A549 (cell line): Measurements from ENCODE around the gene KLF9. TPM values are rescaled to one million over a fixed set of nuclear protein-coding genes. Genes with fewer than 3 reads are reported as not detected.

Source experiments
- ATAC-seq, 2 experiments: fragments of 200-7000 bp in 1 of 2; fragments of >200 bp in 1 of 2; cut with Nextera tagmentation in 1 of 2; cut with Tn5 transposase in 1 of 2; 3 replicates each; pipeline versions ENCODE4 v1.8.0 to v1.9.1; 2018 to 2020; ENCODE audit warnings: mild to moderate bottlenecking in 1 of 2, moderate library complexity in 1 of 2
- CTCF ChIA-PET: fragments of 300-600 bp; sonication (Branson Sonifier 250); formaldehyde crosslinking; extraction: SDS; loops from one replicate; lab custom pipeline; 2021; ENCODE audit warnings: antibody characterized with exemption, inconsistent platforms; lab: Yijun Ruan, JAX
- POLR2A ChIA-PET: fragments of 350-600 bp; formaldehyde crosslinking; extraction: SDS; loops from one replicate; lab custom pipeline; 2021; ENCODE audit warnings: antibody characterized with exemption, inconsistent platforms; lab: Yijun Ruan, JAX
- DNase-seq, 2 experiments: peaks; one replicate each; pipeline versions ENCODE4 v3.0.0 to v3.0.0-alpha.2; 2011 to 2016; ENCODE audit warnings: low read depth in 1 of 2, low spot score in 1 of 2
- FAIRE-seq: peaks from 2 replicates; lab custom pipeline; 2011; peaks lifted over from hg19 to GRCh38; lab: Jason Lieb, UNC
- H3K27ac ChIP-seq, 2 experiments: fragments of >200 bp; sonication (Bioruptor Twin); formaldehyde crosslinking; 3 replicates each; pipeline ENCODE4 v1.5.1; 2016 to 2017
- H3K4me1 ChIP-seq: fragments of >200 bp; sonication (Bioruptor Twin); formaldehyde crosslinking; 3 replicates; pipeline ENCODE4 v1.6.1; 2016
- H3K4me2 ChIP-seq: fragments of >200 bp; sonication (Bioruptor Twin); formaldehyde crosslinking; 3 replicates; pipeline ENCODE4 v1.6.1; 2016
- H3K4me3 ChIP-seq: fragments of >200 bp; sonication (Bioruptor Twin); formaldehyde crosslinking; 3 replicates; pipeline ENCODE4 v1.5.1; 2016
- H3K9me3 ChIP-seq: fragments of >200 bp; sonication (Bioruptor Twin); formaldehyde crosslinking; 3 replicates; pipeline ENCODE4 v1.6.1; 2016
- ATOH8 ChIP-seq: fragments of 250-450 bp; sonication (Bioruptor Pico); IDR thresholded peaks from 2 replicates; pipeline ENCODE4 v1.5.0; 2020; ENCODE audit warnings: low read depth, mild to moderate bottlenecking, moderate library complexity
- BCL3 ChIP-seq: fragments of >200 bp; sonication (Bioruptor Twin); formaldehyde crosslinking; IDR thresholded peaks from 3 replicates; pipeline ENCODE4 v1.6.1; 2016
- BHLHE40 ChIP-seq: IDR thresholded peaks from 2 replicates; pipeline ENCODE4 v1.6.1; 2012; ENCODE audit warnings: low read depth, low read length, inconsistent platforms
- CBX2 ChIP-seq: fragments of 200-600 bp; sonication (generic); IDR thresholded peaks from 2 replicates; pipeline ENCODE4 v1.6.1; 2016; ENCODE audit warnings: low read depth, mild to moderate bottlenecking, borderline replicate concordance
- CHD4 ChIP-seq: fragments of 200-600 bp; sonication (generic); IDR thresholded peaks from 2 replicates; pipeline ENCODE4 v1.6.1; 2016; ENCODE audit warnings: antibody characterized with exemption, mild to moderate bottlenecking, borderline replicate concordance
- CTCF ChIP-seq: fragments of >200 bp; sonication (Bioruptor Twin); formaldehyde crosslinking; IDR thresholded peaks from 3 replicates; pipeline ENCODE4 v1.5.1; 2016
- E2F6 ChIP-seq: IDR thresholded peaks from 2 replicates; pipeline ENCODE4 v1.6.1; 2012; ENCODE audit warnings: low read depth, borderline replicate concordance
- EP300 ChIP-seq, 2 experiments: fragments of >200 bp; sonication (Bioruptor Twin); formaldehyde crosslinking; IDR thresholded peaks; 2 replicates in 1 of 2; 3 replicates in 1 of 2; pipeline ENCODE4 v1.6.1; 2016 to 2017
- ESRRA ChIP-seq: fragments of 150-350 bp; IDR thresholded peaks from 2 replicates; pipeline ENCODE4 v1.6.1; 2014; ENCODE audit warnings: mild to moderate bottlenecking, low read length, borderline replicate concordance
- HES2 ChIP-seq: fragments of >200 bp; sonication (Bioruptor Twin); formaldehyde crosslinking; IDR thresholded peaks from 2 replicates; pipeline ENCODE4 v1.6.1; 2016
- HOXA7 ChIP-seq: fragments of 250-450 bp; sonication (Bioruptor Pico); IDR thresholded peaks from 2 replicates; pipeline ENCODE4 v1.5.0; 2020; ENCODE audit warnings: mild to moderate bottlenecking, moderate library complexity
- HOXB13 ChIP-seq: fragments of 250-450 bp; sonication (Bioruptor Pico); IDR thresholded peaks from 2 replicates; pipeline ENCODE4 v1.5.0; 2020; ENCODE audit warnings: low read depth, mild to moderate bottlenecking, moderate library complexity
- KDM5A ChIP-seq: fragments of 200-600 bp; sonication (generic); IDR thresholded peaks from 2 replicates; pipeline ENCODE4 v1.6.1; 2016; ENCODE audit warnings: antibody characterized with exemption, mild to moderate bottlenecking
- MYC ChIP-seq: IDR thresholded peaks from 2 replicates; pipeline ENCODE4 v1.6.1; 2012; ENCODE audit warnings: mild to moderate bottlenecking, inconsistent platforms, low read length, improper control_type of control experiment, borderline replicate concordance
- NFE2L2 ChIP-seq: fragments of 150-350 bp; conservative IDR thresholded peaks from 2 replicates; pipeline ENCODE4 v1.6.1; 2014; ENCODE audit warnings: low read length
- PHF8 ChIP-seq: fragments of 200-600 bp; sonication (generic); IDR thresholded peaks from 2 replicates; pipeline ENCODE4 v1.6.1; 2016; ENCODE audit warnings: low read depth, mild to moderate bottlenecking, antibody characterized with exemption, moderate library complexity, borderline replicate concordance
- POLR2A ChIP-seq: IDR thresholded peaks from 2 replicates; pipeline ENCODE4 v1.6.1; 2012; ENCODE audit warnings: mild to moderate bottlenecking, low read length
- RAD21 ChIP-seq, 2 experiments: fragments of >200 bp in 1 of 2; sonication (Bioruptor Twin) in 1 of 2; formaldehyde crosslinking in 1 of 2; IDR thresholded peaks in 1 of 2; conservative IDR thresholded peaks in 1 of 2; 2 replicates in 1 of 2; 3 replicates in 1 of 2; pipeline ENCODE4 v1.6.1; 2012 to 2018; ENCODE audit warnings: inconsistent platforms in 1 of 2
- RARB ChIP-seq: fragments of 250-450 bp; sonication (Bioruptor Pico); IDR thresholded peaks from 2 replicates; pipeline ENCODE4 v1.8.0; 2021; ENCODE audit warnings: mild to moderate bottlenecking, moderate library complexity
- REST ChIP-seq: fragments of 200-600 bp; sonication (generic); IDR thresholded peaks from 2 replicates; pipeline ENCODE4 v1.6.1; 2016; ENCODE audit warnings: antibody characterized with exemption, mild to moderate bottlenecking, moderate library complexity
- RNF2 ChIP-seq: fragments of 200-600 bp; sonication (generic); IDR thresholded peaks from 2 replicates; pipeline ENCODE4 v1.6.1; 2016; ENCODE audit warnings: low read depth, mild to moderate bottlenecking, antibody characterized with exemption, moderate library complexity, borderline replicate concordance
- SREBF2 ChIP-seq: fragments of 450-650 bp; IDR thresholded peaks from 2 replicates; pipeline ENCODE4 v1.6.1; 2014; ENCODE audit warnings: mild to moderate bottlenecking, moderate library complexity
- TP53 ChIP-seq: fragments of 250-450 bp; sonication (Bioruptor Pico); IDR thresholded peaks from 2 replicates; pipeline ENCODE4 v1.5.0; 2021; ENCODE audit warnings: mild to moderate bottlenecking, moderate library complexity
- ZC3H11A ChIP-seq: fragments of 450-650 bp; IDR thresholded peaks from 2 replicates; pipeline ENCODE4 v1.6.1; 2014; ENCODE audit warnings: antibody characterized with exemption, mild to moderate bottlenecking
- ZFP36 ChIP-seq: fragments of 450-650 bp; IDR thresholded peaks from 2 replicates; pipeline ENCODE4 v1.6.1; 2014; ENCODE audit warnings: borderline replicate concordance; ENCODE audit not compliant: partially characterized antibody
- ZNF302 ChIP-seq: fragments of 250-450 bp; sonication (Bioruptor Pico); IDR thresholded peaks from 2 replicates; pipeline ENCODE4 v1.9.0; 2021; ENCODE audit warnings: inconsistent platforms, mild to moderate bottlenecking, moderate library complexity
- whole genome bisulfite sequencing: methylation state at CpG from one replicate; pipeline ENCODE4 v1.1.6; 2017; ENCODE audit errors: missing lambda C conversion rate; 5-methylcytosine and 5-hydroxymethylcytosine counted together
- polyA plus RNA-seq, 4 experiments: library from polyadenylated mRNA; depleted of rRNA in 3 of 4; stranded (reverse); fragments of >200 nt; fragmentation: RNase III in 1 of 4; extraction: RNeasy Plus Mini Kit Qiagen cat#74134 plus additional on column Dnase treatment in 1 of 4; gene quantifications; 2 replicates in 3 of 4; 3 replicates in 1 of 4; pipeline ENCODE4 v1.2.3, GENCODE V29; 2011 to 2017

KLF9 gene
- polyA plus RNA-seq, 2 of the 4 experiments (the other 2 are of a cell fraction), result 0.76 to 3.9 TPM

GRCh38 chr9:70400107-70400892 lies 14.2 kb downstream of the KLF9 start:
- DNase-seq, result no peak
- POLR2A ChIA-PET, result no interaction called here
- Histone ChIP-seq H3K4me3 (no peak overlapping the region), H3K4me2 (no peak overlapping the region), H3K4me1 (no peaks in the 10 kb centered on the region), H3K27ac (no peak overlapping the region), H3K9me3 (no peaks in the 10 kb centered on the region)
- CTCF ChIA-PET, result interaction anchor here (1.0 to 2.5 kb wide), 5 partner anchors 10 to 202 kb away, joined by 4 to 9 read pairs (median 4); no protein-coding TSS in a partner anchor
- FAIRE-seq, result no peak
- TF ChIP-seq SREBF2, result no peak
- no peak for TF ChIP-seq HOXA7 (CRISPR knock-in tag)
- TF ChIP-seq ZNF302 (CRISPR knock-in tag), result no peak
- TF ChIP-seq KDM5A, result no peak
- no peak for TF ChIP-seq TP53 (CRISPR knock-in tag)
- no peak for TF ChIP-seq ESRRA
- TF ChIP-seq RAD21 (conservative IDR thresholded peaks at IDR 0.05 in 1 of 2, IDR thresholded peaks at IDR 0.05 in 1 of 2), result no peak
- no peak for TF ChIP-seq POLR2A
- no peak for TF ChIP-seq MYC
- TF ChIP-seq RNF2, result no peak
- TF ChIP-seq CBX2, result no peak
- TF ChIP-seq REST, result no peak
- no peak for TF ChIP-seq ZC3H11A
- no peak; a peak in 1 of 6 replicates for ATAC-seq
- WGBS, result 62% methylated on average over 5 of the region's 5 CpGs

GRCh38 chr9:70399141-70399540 lies 15.3 kb downstream of the KLF9 start:
- no peak for ATAC-seq
- no peak for DNase-seq
- H3K27ac ChIP-seq, result no peak overlapping the region
- H3K4me1 ChIP-seq, result no peaks in the 10 kb centered on the region
- H3K9me3 ChIP-seq, result no peaks in the 10 kb centered on the region
- FAIRE-seq, result no peak
- ChIA-PET POLR2A (no interaction called here), CTCF (interaction anchor here (0.9 to 1.4 kb wide), 6 partner anchors 8 to 204 kb away, joined by 3 to 6 read pairs (median 4); no protein-coding TSS in a partner anchor)
- no peak overlapping the region for H3K4me3 ChIP-seq
- no peak overlapping the region for H3K4me2 ChIP-seq
- TF ChIP-seq CHD4 (no peak), ATOH8 (CRISPR knock-in tag) (no peak), RARB (CRISPR knock-in tag) (no peak), ZFP36 (no peak), POLR2A (no peak), BCL3 (no peak), HOXB13 (CRISPR knock-in tag) (no peak), PHF8 (no peak), CTCF (no peak), SREBF2 (no peak), NFE2L2 (no peak), HES2 (no peak), EP300 (IDR thresholded peaks at IDR 0.05) (no peak), ESRRA (no peak), BHLHE40 (no peak), E2F6 (no peak), KDM5A (no peak)
